Measurements from ENCODE around the gene SBK1.

SBK1 gene

GRCh38 chr16:28312327-28312726, 20.0 kb downstream of the SBK1 start:
- no peaks in the 10 kb centered on the region for H3K79me2 ChIP-seq (ENCODE audit: insufficient read depth, low read length)
- no peak overlapping the region for H3K4me2 ChIP-seq (ENCODE audit: low read depth, low read length, poor library complexity, severe bottlenecking)
- H3K4me3 ChIP-seq (ENCODE audit: low read length, poor library complexity, severe bottlenecking): no peak overlapping the region
- TF ChIP-seq CTCF (conservative IDR thresholded peaks at IDR 0.05; ENCODE audit: low read length) (no peak), EZH2phosphoT487 (IDR thresholded peaks at IDR 0.05; ENCODE audit: borderline replicate concordance) (no peak)
- no peak overlapping the region for H2AFZ ChIP-seq (ENCODE audit: low read length)
- no peaks in the 10 kb centered on the region for H3K27me3 ChIP-seq (ENCODE audit: insufficient read depth, low read length, poor library complexity, severe bottlenecking)
- H4K20me1 ChIP-seq (ENCODE audit: insufficient read depth, low read length, poor library complexity, severe bottlenecking): no peaks in the 10 kb centered on the region
- no peaks in the 10 kb centered on the region for H3F3A ChIP-seq (ENCODE audit: low read depth)
- no peaks in the 10 kb centered on the region for H3K9me3 ChIP-seq (ENCODE audit: insufficient read depth, low read depth, low read length)
- no peaks in the 10 kb centered on the region for H3K36me3 ChIP-seq (ENCODE audit: insufficient read depth, low read length)
- peaks cover 5% of the 10 kb centered on the region for H3K4me1 ChIP-seq (ENCODE audit: insufficient read depth, low read length, poor library complexity, severe bottlenecking)
- no peaks in the 10 kb centered on the region for H3K9me2 ChIP-seq (replicated peaks; ENCODE audit: low read depth, low read length)
- no peak overlapping the region for H3K9ac ChIP-seq (ENCODE audit: low read depth, low read length, poor library complexity, severe bottlenecking)

GRCh38 chr16:28313587-28313986, 21.3 kb downstream of the SBK1 start:
- no peak overlapping the region for H3K9ac ChIP-seq (ENCODE audit: low read depth, low read length, poor library complexity, severe bottlenecking)
- H3K9me3 ChIP-seq (ENCODE audit: insufficient read depth, low read depth, low read length): no peaks in the 10 kb centered on the region
- no peaks in the 10 kb centered on the region for H3K27me3 ChIP-seq (ENCODE audit: insufficient read depth, low read length, poor library complexity, severe bottlenecking)
- H3K79me2 ChIP-seq (ENCODE audit: insufficient read depth, low read length): no peaks in the 10 kb centered on the region
- no peak overlapping the region for H2AFZ ChIP-seq (ENCODE audit: low read length)
- H3K9me2 ChIP-seq (replicated peaks; ENCODE audit: low read depth, low read length): no peaks in the 10 kb centered on the region
- no peak overlapping the region for H3K4me2 ChIP-seq (ENCODE audit: low read depth, low read length, poor library complexity, severe bottlenecking)
- H3K4me3 ChIP-seq (ENCODE audit: low read length, poor library complexity, severe bottlenecking): no peak overlapping the region
- no peaks in the 10 kb centered on the region for H4K20me1 ChIP-seq (ENCODE audit: insufficient read depth, low read length, poor library complexity, severe bottlenecking)
- TF ChIP-seq EZH2phosphoT487 (IDR thresholded peaks at IDR 0.05; ENCODE audit: borderline replicate concordance) (no peak), CTCF (conservative IDR thresholded peaks at IDR 0.05; ENCODE audit: low read length) (no peak)
- no peaks in the 10 kb centered on the region for H3K36me3 ChIP-seq (ENCODE audit: insufficient read depth, low read length)
- peaks cover 5% of the 10 kb centered on the region for H3K4me1 ChIP-seq (ENCODE audit: insufficient read depth, low read length, poor library complexity, severe bottlenecking)
- no peaks in the 10 kb centered on the region for H3F3A ChIP-seq (ENCODE audit: low read depth)

- no peaks in the 10 kb centered on the region for H3K4me1 ChIP-seq (ENCODE audit: insufficient read depth, low read length, poor library complexity, severe bottlenecking)
- no peaks in the 10 kb centered on the region for H3K36me3 ChIP-seq (ENCODE audit: insufficient read depth, low read length)
- H3K9ac ChIP-seq (ENCODE audit: low read depth, low read length, poor library complexity, severe bottlenecking): no peak overlapping the region
- no peak overlapping the region for H3K4me2 ChIP-seq (ENCODE audit: low read depth, low read length, poor library complexity, severe bottlenecking)
- no peak overlapping the region for H3K4me3 ChIP-seq (ENCODE audit: low read length, poor library complexity, severe bottlenecking)
- H3K9me2 ChIP-seq (replicated peaks; ENCODE audit: low read depth, low read length): no peaks in the 10 kb centered on the region
- no peaks in the 10 kb centered on the region for H3K9me3 ChIP-seq (ENCODE audit: insufficient read depth, low read depth, low read length)
- no peaks in the 10 kb centered on the region for H3K27me3 ChIP-seq (ENCODE audit: insufficient read depth, low read length, poor library complexity, severe bottlenecking)
- H4K20me1 ChIP-seq (ENCODE audit: insufficient read depth, low read length, poor library complexity, severe bottlenecking): no peaks in the 10 kb centered on the region
- no peaks in the 10 kb centered on the region for H3K79me2 ChIP-seq (ENCODE audit: insufficient read depth, low read length)
- no peak overlapping the region for H2AFZ ChIP-seq (ENCODE audit: low read length)
- no peak for TF ChIP-seq CTCF (conservative IDR thresholded peaks at IDR 0.05; ENCODE audit: low read length)
- no peak for TF ChIP-seq EZH2phosphoT487 (IDR thresholded peaks at IDR 0.05; ENCODE audit: borderline replicate concordance)
- no peaks in the 10 kb centered on the region for H3F3A ChIP-seq (ENCODE audit: low read depth)
Measured at GRCh38 chr16:28316054-28316453, 23.7 kb downstream of the SBK1 start.
